SKM-1 treated with dmso at 0.1 percent for 144 hours (cell line): ENCODE results near the gene NR2F1.

Experiments
- DNase-seq: peaks from one replicate; lab custom pipeline; 2025; ENCODE audit not compliant: unreplicated experiment; lab: John Stamatoyannopoulos, UW

The NR2F1 gene

GRCh38 chr5:93590493-93590892, 7.5 kb downstream of the NR2F1 start:
- DNase-seq, result no peak

- DNase-seq, result no peak
Observed at GRCh38 chr5:93591323-93591945, 8.4 kb downstream of the NR2F1 start.

DNA sequence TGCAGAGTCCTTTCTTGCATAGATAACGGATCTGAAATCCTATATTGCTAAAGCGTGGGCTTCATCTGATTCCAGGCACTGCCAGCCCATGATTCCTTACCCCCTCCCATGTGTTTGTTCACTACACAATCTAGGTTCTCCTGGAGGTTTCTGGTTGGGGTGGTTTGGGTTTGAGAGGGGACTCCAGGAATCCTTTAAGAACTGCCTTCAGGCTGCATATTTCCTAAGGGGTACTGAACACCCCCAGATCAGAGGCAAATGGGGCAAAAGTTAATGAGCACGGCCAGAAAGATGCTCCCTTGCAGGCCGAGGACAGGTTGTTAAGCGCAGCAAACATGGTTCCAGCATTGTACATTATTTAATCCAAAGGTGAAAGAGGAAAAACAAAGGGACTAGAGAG, 9.9 kb downstream of the NR2F1 start:
- no peak for DNase-seq

DNA sequence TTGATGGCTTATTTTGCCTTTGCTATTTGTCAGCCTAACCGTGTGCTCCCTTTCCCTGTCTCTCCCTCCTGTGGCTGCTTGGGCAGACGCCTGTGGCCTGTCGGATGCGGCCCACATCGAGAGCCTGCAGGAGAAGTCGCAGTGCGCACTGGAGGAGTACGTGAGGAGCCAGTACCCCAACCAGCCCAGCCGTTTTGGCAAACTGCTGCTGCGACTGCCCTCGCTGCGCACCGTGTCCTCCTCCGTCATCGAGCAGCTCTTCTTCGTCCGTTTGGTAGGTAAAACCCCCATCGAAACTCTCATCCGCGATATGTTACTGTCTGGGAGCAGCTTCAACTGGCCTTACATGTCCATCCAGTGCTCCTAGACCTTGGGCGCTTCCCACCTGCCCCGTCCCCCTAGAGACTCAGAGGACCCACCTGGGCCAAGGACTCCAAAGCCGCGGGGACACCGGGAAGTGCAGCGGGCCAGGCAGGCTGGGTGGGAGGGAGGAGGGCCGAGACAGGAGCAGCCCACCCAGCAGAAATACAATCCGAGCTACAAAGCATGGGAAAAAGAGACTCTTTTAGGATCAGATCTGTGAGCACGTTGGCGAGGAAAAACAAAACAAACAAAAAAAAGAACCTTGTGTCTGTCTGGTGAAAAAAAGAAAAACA, 10.6 kb downstream of the NR2F1 start:
- no peak for DNase-seq

- DNase-seq, result no peak
Observed at GRCh38 chr5:93594591-93595419, 11.8 kb downstream of the NR2F1 start.

- no peak for DNase-seq
Observed at GRCh38 chr5:93595420-93596147, 12.6 kb downstream of the NR2F1 start.

GRCh38 chr5:93596310-93596675, 13.3 kb downstream of the NR2F1 start:
- DNase-seq, result no peak

- DNase-seq, result no peak
Observed at GRCh38 chr5:93596676-93597490, 13.9 kb downstream of the NR2F1 start.

- DNase-seq, result no peak
Observed at GRCh38 chr5:93598091-93599000, 15.3 kb downstream of the NR2F1 start.

DNA sequence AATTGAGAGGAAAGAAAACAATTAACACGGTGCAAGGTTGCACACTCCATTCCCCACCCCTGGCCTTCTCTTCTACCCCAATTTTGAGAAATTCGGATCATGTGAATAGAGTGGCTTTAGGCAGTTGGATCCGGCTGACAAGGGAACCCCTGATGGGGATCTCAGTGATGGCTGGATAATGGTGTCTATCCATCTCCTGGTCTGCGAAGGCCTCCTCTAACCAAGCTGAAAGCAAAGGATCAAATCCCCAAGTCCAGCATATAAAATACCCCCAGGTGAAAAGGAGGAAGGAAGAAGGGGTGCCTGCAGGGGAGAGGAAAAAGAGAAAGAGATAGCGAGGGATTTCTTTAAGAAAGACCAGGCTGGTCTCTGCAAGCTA, 16.0 kb downstream of the NR2F1 start:
- no peak for DNase-seq

- DNase-seq, result no peak
Observed at GRCh38 chr5:93599399-93600120, 16.5 kb downstream of the NR2F1 start.

DNA sequence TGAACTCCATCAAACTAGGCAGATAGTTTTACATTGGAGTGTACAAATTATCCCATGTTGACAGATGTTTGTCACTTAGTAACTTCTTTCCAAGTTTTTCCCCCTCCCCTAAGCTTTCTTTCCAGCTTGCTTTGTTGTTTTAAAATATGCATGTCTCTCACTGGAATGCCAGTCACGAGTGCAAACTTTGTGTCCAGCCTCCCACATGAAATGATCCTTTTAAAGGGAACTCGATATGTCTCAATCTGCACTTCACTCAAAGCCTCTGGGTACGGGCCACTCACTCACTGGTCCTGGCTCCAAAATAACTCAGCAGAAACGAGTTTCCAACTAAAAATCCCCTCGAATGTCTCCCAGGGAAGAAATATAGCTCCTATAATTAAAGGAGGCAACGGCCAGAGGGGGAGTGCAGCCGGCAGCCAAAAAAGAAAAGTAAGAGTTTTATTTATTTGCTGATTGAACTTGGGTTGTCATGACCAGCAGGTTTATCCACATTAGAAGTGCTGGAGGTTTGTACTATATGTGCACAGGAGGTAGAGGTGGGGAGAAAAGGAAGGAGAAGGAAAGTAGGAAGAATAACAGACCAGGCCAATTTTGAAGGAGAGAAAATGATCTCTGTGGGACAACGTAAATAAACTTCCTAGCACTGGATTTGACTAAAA, 17.5 kb downstream of the NR2F1 start:
- no peak for DNase-seq

DNA sequence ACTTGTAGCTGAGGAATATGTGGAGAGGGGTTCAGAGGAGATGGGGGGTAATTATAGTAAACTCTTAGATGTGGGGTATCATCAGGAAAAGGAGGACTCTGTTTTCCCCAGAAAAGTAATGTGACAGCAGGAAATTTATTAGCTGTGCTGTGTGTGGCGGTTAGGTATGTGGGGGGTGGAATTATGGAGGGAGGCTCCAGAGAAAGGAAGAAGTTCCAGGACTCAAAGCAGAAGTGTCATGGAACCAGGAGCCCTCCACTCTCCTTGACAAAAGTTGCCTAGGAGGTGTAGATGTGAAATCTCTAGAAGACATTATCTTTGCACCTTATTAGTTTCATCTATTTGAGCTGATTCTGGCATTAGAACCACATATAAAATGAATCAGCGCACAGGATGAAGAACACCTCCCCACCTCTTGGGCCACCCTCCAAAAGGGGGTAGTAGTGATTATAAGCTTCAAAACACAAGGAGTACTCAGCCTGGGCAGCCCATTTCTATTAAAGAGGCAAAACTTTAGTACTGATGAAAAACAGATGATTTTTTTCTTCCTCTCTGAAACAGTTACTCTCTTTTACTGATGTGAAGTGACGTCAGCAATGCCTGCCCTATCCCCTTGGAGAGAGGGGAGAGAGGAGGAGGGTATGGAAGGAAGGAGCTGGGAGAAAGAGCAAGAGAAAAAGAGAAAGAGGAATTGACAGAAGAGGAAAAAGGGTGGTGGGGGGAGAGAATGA, 18.2 kb downstream of the NR2F1 start:
- no peak for DNase-seq

DNA sequence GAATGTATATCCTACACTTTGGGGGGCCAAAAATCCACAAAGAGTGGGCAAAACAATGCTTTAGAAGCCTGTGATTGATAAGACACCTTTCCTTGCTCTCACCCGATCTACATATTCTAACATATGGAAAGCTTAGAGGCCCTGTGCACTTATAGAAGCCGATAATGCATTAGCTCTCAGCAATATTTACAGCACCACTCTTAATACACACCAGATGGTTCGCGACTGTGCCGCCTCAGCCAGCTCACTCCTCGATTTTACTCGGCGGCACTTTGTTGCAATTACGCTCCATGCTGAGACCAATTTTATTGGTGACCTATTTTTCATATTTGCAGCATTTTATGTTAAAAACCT, 18.8 kb downstream of the NR2F1 start:
- no peak for DNase-seq

DNA sequence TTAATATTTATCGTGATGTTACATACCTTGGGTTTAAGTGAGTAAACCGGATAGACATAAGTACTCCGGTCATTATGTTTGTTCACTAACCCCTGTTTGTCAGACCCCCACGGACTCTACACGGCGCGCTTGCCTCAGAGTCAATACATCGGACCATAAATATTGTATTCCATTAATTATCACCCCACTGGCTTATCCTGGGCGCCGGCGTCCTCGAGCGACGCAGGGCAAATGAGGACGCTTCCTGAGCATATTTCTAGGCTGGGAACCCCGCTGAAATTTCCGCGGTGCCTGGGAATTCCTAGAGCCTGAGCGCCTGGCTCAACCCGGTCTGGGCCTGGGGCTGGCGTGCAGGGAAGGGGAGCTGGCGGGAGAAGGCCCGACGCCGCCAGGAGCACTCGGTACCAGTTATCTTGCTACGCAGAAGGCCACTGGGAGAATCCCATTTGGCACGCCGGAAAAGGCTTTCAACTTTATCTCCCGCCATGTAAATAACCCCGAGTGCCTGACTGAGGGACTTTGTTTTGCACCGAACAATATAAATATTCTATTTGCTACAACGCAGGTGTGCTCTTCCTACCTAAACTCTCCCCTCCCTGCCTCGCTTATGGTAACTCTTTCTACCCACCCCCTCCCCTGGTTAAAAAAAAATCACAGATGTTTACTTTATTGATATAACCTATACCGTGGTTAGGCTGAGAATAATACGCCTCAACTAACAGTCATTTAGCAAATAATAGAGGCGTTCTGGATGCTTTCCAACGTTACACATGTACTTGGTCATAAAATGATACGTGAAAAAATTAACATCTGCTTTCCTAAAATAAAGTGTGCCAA, 19.4 kb downstream of the NR2F1 start:
- DNase-seq, result no peak

GRCh38 chr5:93603078-93603792, 20.2 kb downstream of the NR2F1 start:
- no peak for DNase-seq
